Choroid plexus epithelial cell (primary cell): ENCODE measurements around the gene PPT1.
A peak's percentile ranks its signal among the peaks of the same experiment; 100 is the strongest.

ENCODE experiments used
- DNase-seq: peaks from one replicate; pipeline ENCODE4 v3.0.0-alpha.2; 2010; ENCODE audit warnings: low read depth
- H3K4me3 ChIP-seq: 2 replicates; pipeline ENCODE4 v1.5.1; 2011; ENCODE audit warnings: low read depth, mild to moderate bottlenecking, control low read depth, low read length, moderate library complexity
- CTCF ChIP-seq: conservative IDR thresholded peaks from 2 replicates; pipeline ENCODE4 v1.5.1; 2011; ENCODE audit warnings: low read depth, mild to moderate bottlenecking, control low read depth, inconsistent platforms, low read length, moderate library complexity

The PPT1 gene

GRCh38 chr1:40056519-40057309 is 40.3 kb downstream of the PPT1 start:
- no peak for TF ChIP-seq CTCF
- no peak for DNase-seq
- no peak overlapping the region for H3K4me3 ChIP-seq

DNA sequence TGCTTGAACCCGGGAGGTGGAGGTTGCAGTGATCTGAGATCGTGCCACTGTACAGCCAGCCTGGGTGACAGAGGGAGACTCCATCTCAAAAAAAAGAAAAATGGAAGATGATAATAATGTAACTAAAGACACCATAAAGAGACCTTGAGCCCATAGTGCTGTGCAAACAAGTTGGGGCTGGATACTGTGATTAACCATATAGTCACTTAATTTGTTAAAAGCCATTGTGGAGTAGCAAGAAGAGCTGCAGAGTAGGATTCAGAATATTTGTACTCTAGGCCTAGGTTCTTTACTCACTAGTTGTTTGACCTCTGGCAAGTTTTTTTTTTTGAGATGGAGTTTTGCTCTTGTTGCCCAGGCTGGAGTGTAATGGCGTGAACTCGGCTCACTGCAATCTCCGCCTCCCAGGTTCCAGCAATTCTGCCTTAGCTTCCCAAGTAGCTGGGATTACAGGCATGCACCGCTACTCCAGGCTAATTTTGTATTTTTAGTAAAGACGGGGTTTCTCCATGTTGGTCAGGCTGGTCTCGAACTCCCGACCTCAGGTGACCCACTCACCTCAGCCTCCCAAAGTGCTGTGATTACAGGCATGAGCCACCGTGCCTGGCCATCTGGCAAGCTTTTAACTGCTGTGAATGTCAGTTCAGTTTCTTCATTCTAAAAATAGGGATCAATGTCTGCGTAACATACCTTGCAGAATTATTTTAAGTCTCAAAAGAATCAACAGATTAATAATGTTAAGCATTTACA is 43.7 kb downstream of the PPT1 start:
- H3K4me3 ChIP-seq: no peak overlapping the region
- TF ChIP-seq CTCF: no peak
- DNase-seq: no peak

- no peak for TF ChIP-seq CTCF
Observed at GRCh38 chr1:40050863-40051262, 46.2 kb downstream of the PPT1 start.

GRCh38 chr1:40049725-40050124 is 47.3 kb downstream of the PPT1 start:
- TF ChIP-seq CTCF: no peak
- DNase-seq: peak; percentile 57
- no peak overlapping the region for H3K4me3 ChIP-seq

More at GRCh38 chr1:40050863-40051262, 46.2 kb downstream of the PPT1 start:
- no peak overlapping the region for H3K4me3 ChIP-seq
- DNase-seq: no peak

- no peak for TF ChIP-seq CTCF
- no peak overlapping the region for H3K4me3 ChIP-seq
- no peak for DNase-seq
Observed at GRCh38 chr1:40047769-40048168, 49.3 kb downstream of the PPT1 start.

GRCh38 chr1:40047276-40047675 is 49.8 kb downstream of the PPT1 start:
- no peak overlapping the region for H3K4me3 ChIP-seq
- DNase-seq: no peak
- TF ChIP-seq CTCF: no peak
